ENCODE data around the gene LYZL1.

DNA sequence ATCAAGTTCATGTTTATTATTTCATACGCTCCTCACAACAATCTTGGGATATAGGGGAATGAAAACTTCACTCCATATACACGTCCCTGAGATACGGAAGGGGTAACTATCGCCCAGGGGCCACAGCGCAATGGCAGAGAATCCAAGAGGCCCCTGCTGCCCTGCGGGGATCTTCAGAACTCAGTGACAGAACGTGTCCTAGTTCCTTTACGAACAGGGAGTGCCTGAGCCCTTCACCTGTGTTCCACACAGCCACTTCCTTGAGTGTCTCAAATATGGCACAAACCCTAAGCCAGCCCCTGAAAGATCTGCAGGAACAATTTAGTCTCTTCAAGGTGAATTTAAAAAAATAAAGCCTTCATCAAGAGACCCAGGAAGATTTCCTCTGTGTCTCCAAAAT is 25.9 kb downstream of the LYZL1 start:
- TF ChIP-seq, protein P1, sequence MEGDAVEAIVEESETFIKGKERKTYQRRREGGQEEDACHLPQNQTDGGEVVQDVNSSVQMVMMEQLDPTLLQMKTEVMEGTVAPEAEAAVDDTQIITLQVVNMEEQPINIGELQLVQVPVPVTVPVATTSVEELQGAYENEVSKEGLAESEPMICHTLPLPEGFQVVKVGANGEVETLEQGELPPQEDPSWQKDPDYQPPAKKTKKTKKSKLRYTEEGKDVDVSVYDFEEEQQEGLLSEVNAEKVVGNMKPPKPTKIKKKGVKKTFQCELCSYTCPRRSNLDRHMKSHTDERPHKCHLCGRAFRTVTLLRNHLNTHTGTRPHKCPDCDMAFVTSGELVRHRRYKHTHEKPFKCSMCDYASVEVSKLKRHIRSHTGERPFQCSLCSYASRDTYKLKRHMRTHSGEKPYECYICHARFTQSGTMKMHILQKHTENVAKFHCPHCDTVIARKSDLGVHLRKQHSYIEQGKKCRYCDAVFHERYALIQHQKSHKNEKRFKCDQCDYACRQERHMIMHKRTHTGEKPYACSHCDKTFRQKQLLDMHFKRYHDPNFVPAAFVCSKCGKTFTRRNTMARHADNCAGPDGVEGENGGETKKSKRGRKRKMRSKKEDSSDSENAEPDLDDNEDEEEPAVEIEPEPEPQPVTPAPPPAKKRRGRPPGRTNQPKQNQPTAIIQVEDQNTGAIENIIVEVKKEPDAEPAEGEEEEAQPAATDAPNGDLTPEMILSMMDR (IDR thresholded peaks at IDR 0.05; ENCODE audit: control extremely low read depth in 1 of 3, insufficient read depth in 1 of 3, low read depth in 1 of 3, low read length in 3 of 3): no peak
- TF ChIP-seq POLR2AphosphoS5 (IDR thresholded peaks at IDR 0.05; ENCODE audit: low read depth, low read length) (no peak), EZH2 (IDR thresholded peaks at IDR 0.05; ENCODE audit: low read depth, low read length, severe bottlenecking) (no peak), FOSL1 (IDR thresholded peaks at IDR 0.05; ENCODE audit: insufficient read depth, low read depth, low read length) (no peak), POLR2A (IDR thresholded peaks at IDR 0.05; ENCODE audit: control extremely low read depth in 1 of 2, low read depth in 2 of 2, low read length in 2 of 2) (no peak), SP2 (IDR thresholded peaks at IDR 0.05; ENCODE audit: low read length) (no peak), RAD21 (IDR thresholded peaks at IDR 0.05 in 1 of 2, conservative IDR thresholded peaks at IDR 0.05 in 1 of 2; ENCODE audit: low read depth in 2 of 2, low read length in 2 of 2) (no peak), BRCA1 (IDR thresholded peaks at IDR 0.05; ENCODE audit: low read depth, low read length) (no peak), CHD1 (IDR thresholded peaks at IDR 0.05; ENCODE audit: low read depth, low read length) (no peak), TBP (IDR thresholded peaks at IDR 0.05; ENCODE audit: low read depth, low read length) (no peak)
- TF ChIP-seq, protein P2, sequence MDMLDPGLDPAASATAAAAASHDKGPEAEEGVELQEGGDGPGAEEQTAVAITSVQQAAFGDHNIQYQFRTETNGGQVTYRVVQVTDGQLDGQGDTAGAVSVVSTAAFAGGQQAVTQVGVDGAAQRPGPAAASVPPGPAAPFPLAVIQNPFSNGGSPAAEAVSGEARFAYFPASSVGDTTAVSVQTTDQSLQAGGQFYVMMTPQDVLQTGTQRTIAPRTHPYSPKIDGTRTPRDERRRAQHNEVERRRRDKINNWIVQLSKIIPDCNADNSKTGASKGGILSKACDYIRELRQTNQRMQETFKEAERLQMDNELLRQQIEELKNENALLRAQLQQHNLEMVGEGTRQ (IDR thresholded peaks at IDR 0.05; ENCODE audit: low read length): no peak

All from H1 (cell line).